ENCODE data around the gene ADCK1.
"Not testable (repeated sequence)": the region's sequence is repeated elsewhere in the genome, so short reads cannot be mapped to it uniquely, and the experiment has no call there.

Gene ADCK1

DNA sequence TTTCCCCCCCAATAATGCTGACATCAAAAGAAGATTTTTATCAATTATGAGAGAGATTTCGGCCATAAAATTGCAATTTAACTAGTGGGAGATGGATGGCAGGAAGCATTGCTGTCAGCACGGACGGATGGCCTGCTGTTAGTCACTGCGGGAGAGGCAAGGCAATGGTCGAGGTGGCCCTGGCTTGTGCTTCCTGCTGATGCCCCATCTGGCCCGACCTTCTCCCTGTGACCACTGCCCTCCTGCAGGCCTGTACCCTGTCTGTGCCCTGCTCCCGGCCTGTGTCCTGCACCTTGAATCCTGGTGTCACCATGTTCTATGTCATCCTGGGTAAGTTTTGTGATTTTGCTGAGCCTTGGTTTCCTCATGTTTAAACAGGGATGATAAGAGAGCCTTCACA is 67.6 kb downstream of the ADCK1 start:
- DNase-seq = no peak

DNA sequence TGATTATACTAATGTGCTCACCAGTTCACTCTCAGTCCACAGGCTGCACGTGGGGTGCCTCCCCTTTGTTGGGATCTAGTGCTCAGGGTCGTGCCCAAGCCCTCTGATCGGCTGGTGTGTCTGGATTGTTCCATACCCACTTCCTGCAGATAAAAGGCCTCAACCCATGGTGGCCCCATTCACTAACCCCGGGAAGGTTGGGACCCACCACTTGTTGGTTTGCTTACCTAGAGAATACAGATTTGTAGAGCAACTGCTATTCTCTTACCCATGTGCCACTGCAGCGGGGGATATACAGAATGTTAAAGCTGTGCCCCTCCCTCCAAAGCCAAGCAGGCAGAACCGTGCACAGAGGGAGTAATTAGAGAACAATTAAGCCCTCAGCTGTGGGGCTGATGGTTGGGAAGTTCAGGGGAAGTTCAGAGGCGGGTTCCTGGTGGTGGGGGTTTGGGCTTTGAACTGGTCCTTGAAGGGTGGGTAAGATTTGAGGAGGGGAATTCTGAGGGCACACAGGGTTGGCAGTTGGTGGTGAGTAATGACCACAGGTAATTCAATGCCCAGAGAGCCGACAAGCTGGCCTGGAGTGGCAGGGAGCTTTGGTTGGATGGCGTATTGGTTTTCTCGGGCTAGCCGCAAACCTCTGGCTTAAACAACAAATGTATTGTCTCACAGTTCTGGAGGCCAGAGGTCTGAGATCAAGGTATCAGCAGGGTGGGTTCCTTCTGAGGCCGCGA is 68.8 kb downstream of the ADCK1 start:
- no peak for DNase-seq

DNA sequence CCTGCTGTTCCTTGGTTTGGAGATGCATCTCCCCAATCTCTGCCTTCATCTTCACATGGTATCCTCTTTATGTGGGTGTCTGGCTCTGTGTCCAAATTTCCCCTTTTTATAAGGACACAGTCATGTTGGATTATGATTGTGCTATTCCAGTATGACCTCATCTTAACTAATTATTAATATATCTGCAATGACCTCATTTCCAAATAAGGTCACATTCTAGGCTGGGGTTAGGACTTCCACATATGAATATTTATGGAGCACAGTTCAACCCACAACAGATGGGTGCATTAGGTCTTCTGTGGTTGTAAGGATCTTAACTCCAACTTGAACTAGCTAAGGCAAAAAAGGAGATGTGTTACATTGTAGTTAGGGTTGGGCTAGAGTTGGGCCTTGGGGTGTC is 69.4 kb downstream of the ADCK1 start:
- no peak for DNase-seq

DNA sequence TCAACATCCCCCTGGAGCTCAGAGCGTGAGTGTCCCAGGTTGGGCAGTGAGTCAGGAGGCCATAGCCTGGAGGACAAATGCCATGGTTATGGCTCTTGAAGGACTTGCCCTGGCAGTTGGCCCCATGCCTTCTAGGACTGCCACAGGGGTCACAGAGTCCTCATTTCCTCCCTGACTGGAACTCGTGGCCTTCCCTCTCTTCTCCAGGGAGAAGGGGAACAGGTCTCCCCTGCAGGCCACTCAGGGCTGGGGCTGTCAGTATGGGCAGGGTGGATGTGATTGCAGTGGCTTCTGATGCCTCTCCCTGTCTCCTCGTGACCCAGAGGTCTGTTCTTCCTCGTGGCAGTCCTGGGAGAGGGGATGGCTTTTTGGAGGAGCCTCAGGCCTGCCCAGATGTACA is 70.7 kb downstream of the ADCK1 start:
- no peak for DNase-seq

DNA sequence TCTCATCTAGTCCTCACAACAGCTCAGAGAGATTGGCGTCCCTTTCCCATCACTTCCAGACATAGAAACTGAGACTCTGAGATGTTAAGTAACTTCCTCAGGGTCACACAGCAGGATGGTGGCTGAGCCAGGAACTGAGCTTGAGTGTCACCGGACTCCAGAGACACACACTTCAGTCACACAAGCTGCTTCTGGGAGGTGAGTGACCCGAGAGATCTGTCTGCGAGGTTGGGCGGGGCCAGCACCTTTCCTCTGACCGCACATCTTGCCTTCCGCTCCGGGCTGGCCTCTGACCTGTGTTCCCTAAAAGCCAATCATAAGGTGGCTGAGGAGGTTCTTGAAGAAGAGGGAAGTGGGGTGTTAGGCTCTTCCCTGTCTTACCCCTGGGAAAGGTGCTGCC is 72.2 kb downstream of the ADCK1 start:
- no peak for DNase-seq

DNA sequence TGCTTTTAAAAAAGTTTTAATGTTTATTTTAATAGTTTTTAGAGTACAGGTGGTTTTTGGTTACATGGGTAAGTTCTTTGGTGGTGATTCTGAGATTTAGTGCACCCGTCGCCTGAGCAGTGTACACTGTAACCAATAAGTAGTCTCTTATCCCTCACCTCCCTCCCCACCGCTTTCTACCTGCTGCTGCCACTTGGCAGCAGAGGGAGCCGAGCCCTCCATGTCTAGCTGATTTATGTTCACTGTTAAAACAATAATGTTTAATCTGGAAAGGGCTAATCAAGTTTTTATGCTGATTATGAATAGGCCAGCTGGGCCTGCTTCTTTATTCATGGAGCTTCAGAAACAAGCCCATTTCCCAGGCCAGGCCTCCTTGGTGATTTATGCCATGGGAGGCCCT is 73.1 kb downstream of the ADCK1 start:
- DNase-seq = no peak

DNA sequence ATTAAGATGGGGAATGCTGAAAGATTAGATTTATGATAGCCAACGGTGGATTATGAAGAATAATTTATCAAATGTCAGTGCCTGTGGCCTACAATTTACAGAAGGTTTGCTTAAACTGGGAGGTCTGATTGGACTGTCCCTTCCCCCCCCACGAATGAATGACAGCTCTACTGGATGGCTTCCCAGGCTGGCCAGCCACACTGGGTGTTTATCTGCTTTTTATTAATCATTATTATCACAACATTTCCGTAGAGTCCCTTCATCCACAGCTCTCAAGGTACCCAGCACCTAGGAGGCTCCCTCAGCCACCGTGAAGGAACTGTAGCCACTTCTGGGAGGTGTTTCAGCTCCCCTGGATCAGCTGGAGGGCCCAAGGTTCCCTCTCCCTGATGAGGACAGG is 78.9 kb downstream of the ADCK1 start:
- no peak for DNase-seq

DNA sequence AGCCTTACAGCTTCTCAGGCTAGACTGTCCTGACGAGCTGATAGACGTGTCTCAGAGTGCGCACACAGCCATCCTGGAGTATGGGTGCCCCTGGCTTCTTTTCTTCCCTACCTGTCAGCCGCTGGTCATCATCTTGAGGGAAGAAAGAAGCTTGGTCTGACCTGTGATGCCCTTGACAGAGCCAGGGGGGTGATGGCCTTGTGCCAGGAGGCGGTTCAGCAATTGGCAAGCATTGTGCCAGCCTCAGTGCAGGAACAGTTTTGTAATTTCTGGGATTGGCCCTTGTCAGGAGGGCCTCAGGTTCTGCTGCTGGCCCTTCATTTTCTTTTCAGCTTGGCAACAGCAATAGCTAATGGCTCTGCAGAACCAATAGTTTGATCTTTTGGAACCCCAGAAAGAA is 80.1 kb downstream of the ADCK1 start:
- no peak for DNase-seq

DNA sequence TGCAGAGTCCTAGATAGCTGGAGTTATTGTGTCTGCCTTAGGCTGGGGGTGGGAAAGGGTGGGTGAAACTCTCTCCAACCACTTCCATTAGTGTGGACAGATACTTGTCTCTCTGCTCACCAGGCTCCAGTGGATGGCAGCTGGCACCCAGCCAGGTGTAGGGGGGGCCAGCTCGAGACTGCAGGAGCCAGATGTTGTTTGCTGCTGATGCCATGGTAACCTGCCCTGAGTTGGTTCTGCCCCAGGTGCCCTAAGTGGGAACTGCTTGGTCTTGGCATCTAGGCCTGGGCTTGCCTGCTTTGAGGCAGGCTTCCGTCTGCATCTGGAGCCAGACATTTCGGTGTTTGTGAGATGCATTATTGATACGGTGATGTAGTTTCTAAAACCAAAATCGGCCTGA is 82.2 kb downstream of the ADCK1 start:
- peak; percentile 69 for DNase-seq

DNA sequence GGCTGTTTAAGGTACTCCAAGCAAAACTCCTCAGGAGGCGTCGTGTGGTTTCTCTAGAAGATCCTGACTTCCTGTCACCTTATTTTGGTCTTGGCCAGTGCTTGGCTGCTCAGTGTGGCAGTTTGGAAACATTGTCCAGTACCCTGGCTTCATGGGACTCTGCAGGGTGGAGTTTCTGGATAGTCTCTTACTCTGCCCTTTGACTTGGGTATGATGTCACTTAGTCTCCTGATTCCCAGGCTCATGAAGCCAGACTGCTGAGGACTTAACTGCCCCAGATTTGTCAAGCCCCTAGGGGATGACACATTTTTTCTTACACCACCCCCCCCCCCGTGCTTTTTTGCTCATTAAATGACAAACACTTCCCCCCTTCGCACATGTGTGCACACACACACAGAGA is 82.7 kb downstream of the ADCK1 start:
- no peak for DNase-seq

DNA sequence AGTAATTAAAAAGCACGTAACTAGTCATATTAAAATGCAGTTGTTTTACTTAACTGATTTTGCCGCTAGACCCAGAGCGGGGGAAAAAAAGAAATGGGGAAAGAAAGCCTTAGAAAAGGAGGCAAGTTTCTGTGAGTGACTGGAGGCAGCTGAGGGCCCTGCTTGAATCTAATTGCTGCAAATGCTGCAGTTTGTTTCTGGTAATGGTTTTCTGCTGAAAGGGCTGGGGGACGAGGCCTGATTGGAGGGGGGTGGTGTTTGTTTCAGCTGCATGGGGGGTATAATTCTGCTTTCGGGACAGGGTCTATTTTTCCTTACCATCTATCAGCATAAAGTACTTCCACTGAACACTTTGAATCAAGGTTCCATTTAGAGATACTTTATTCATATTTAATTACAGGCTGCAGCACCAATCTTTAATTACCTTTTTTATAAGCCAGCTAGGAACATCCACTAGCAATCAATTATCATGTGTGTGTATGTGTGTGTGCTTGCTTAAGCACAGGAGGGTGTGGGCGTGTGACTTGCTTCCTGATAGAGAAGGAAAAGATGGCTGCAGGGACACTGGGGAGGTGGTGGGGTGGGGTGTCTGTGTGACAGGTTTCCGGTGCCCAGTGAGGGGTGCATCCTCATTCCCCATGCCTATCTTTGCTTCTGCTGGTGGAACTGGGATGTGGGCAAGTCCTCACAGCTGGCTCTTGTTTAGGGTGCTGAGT is 83.4 kb downstream of the ADCK1 start:
- DNase-seq = no peak

DNA sequence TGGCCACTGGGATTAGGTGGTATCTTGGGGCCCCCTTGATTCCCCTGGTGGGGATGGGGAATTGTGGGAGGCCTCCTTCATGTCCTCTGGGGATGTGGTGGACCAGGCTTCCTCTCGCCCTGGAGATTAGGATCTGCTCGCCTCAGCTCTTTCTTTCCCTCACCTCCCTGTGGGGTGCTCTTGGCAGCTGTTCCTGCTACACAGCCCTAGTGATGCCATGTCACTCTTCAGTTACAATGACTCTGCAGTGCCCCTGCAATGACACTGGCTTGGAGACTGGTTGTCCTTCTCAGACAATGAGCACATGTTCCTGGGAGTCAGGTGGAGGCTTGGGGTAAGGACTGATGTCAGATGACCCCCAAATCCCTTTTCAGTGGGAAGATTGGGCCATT is 83.9 kb downstream of the ADCK1 start:
- DNase-seq = no peak

DNA sequence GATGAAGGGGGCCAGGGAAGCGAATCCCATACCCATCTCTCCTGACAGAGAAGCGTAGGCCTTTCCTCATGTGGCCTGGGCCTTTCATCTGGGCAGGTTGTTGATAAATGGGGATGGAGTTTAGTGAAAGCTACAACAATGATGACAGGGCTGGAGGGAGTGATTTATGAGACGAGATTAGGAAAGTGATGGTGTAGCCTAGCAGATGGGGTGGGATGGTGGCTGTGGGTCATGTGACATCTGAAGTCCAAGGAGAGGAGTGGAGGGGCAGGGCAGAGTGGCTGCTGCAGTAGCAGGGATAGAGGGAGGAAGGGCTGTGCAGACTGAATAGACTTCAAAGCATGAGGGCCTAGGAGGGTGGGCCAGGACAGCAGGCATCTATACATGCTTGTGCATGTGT is 85.5 kb downstream of the ADCK1 start:
- no peak for DNase-seq

DNA sequence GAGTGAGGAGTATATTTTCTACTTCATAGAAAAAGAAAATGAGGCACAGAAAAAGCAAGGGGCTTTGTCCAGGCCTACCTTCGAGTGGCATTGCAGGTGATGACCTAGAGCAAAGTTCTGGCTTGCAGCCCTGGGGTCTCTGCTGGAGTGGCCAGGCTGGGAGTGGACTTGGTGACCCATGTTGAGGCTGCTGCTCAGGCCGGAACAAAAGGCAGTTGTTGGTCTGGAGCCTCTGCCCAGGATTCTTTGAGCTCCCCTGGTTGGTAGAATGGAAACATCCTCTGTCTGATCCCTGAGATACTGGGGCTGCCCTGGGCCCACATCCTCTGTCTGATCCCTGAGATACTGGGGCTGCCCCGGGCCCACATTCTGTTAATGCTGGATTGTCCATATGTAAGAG is 86.1 kb downstream of the ADCK1 start:
- no peak for DNase-seq

DNA sequence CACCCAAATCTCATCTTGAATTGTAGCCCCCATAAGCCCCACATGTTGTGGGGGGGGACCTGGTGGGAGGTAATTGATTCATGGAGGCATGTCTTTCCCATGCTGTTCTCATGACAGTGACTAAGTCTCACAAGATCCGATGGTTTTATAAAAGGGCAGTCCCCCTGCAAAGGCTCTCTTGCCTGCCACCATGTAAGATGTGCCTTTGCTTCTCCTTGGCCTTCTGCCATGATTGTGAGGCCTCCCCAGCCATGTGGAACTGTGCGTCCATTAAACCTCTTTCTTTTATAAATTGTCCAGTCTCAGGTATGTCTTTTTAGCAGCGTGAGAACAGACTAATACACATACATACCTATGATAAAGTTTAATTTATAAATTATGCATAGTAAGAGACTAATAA is 89.0 kb downstream of the ADCK1 start:
- DNase-seq = not testable (repeated sequence)

DNA sequence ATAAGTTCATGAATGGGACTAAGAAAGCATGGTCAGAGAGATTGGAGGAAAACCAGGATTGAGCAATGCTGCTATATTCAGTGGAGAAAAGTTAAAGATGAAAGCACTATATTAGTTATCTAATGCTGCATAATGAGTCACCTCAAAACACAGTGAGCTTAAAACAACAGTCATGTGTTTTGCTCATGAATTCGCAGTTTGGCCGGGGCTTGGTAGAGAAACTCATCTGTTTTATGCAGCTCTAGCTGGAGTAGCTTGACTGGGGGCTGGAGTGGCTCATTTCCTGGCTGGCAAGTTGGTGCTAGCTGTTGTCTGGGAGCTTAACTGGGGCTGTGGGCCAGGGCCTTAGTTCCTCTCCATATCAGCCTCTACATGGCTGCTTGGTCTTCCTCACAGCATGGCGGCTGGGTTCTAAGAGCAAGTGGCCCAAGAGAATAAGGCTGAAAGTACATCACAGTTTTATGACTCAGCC is 90.1 kb downstream of the ADCK1 start:
- no peak for DNase-seq

DNA sequence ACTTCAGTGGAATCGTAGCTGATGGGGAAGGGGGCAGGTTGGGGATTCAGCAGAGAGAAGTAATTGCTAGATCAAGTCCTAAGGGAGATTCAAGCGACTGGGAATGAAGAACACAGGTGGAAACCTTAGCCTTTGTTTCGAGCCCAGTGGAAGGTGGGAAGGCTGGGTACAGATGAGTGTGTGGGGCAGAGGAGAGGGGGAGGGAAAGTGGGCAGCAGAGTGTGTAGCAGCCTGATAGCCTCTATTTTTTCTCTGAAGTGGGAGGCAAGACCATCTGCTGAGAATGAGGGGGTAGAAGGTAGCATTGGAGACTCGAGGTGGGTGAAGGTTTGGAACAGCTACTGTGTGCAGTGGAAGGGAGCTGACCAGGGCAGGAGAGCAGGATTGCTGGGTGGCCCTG is 91.0 kb downstream of the ADCK1 start:
- no peak for DNase-seq

DNA sequence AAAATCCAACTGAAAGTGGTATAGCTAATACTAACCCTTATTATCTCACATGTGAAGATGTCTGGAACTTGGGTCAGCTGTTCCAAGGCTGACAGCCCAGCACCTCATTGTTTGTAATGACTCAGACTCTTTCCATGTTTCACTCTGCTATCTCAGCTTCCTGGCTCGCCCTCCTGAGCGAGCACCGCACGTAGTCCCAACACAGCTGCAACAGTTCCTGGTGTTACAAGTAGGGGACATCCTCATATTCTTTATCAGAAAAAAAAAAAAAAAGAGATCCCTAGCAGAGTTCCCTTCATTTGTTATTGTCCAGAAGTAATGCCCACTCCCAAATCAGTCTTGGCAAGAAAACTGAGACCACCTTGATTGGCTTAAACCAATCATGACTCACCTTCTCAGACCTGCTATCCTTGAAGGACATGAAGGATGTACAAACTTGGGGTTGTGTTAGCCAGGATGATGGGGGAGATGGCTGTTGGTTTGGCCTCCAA is 92.5 kb downstream of the ADCK1 start:
- no peak for DNase-seq

DNA sequence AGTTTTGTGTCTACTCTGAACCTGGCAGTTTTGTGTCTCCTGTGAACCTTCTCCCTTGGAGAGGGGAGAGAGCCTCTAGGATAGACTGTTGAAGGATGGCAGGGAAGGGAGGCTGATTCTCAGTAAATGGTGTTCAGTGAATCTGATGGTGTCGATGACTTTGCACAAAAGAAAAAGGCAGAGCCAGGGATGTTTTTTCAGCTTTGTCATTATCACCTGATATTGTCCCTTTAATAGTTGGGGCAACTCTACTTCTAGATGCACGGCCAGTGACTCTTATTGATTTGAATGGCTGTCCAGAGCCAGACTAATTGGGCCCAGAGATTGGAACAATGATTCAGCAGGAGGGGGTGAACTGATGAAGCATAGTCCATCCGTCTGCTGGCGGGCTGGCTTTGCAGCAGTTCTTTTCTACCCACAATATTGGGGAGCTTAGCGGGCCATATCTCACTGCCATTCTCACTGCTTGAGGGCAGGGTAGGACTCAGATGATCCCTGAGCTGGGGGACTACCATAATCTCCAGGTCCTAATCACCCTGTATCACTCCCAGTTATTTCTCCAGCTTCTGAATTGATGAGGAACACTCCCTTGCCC is 93.1 kb downstream of the ADCK1 start:
- DNase-seq = no peak

DNA sequence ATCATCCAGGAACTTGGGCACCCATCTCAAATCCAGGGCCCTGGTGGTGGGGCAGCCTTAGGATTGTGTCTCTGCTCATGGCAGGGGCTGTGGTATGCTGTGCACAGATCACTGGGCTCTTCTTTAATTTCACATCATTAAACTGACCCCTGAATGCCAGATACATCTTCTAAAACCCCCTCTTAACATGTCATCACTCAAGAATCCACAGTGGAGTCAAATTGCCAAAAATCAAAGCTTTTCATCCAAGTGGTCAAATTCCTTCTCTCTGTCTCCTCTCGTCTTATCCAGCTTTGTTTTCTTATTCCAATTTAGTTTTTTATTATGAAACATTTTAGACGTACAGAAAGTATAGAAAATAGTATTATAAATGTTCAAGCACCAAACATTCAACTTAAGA is 97.5 kb downstream of the ADCK1 start:
- no peak for DNase-seq

DNA sequence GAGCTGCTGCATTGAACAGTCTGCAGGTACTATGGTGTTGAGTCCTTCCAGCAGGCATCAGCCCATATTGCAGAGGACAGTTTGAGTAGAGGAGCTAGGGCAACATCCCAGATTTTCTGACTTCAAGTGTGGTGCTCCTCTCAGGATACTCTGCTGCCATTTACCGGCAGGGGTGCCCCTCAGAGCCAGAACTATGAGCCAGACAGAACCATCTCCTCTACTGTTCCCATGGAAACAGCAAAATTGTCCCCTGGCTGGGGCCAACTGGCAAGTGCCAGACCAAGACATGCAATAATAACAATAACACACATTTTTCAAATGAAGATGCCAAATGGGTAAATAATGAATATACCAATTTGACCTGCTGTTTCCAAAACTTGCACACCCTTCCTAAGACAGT is 102.9 kb downstream of the ADCK1 start:
- DNase-seq = no peak

DNA sequence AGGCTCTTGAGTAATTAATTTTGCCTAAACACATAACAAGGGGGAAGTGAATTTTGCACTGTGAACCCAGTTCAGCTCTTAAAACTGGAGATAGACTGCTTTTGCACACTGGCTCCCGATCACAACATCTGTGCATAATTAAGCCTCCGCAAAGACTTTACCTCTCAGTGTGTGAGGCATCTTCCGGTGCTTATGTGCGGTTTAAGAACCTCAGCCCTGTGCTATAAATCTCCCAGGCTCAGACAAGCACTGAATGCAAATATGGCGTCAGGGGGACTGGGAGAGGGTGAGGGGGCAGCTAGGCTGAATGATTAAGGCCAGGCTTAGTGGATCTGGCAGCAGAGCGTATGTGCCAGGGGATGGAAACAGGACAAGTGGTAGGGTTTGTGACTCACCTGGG is 103.3 kb downstream of the ADCK1 start:
- DNase-seq = no peak

DNA sequence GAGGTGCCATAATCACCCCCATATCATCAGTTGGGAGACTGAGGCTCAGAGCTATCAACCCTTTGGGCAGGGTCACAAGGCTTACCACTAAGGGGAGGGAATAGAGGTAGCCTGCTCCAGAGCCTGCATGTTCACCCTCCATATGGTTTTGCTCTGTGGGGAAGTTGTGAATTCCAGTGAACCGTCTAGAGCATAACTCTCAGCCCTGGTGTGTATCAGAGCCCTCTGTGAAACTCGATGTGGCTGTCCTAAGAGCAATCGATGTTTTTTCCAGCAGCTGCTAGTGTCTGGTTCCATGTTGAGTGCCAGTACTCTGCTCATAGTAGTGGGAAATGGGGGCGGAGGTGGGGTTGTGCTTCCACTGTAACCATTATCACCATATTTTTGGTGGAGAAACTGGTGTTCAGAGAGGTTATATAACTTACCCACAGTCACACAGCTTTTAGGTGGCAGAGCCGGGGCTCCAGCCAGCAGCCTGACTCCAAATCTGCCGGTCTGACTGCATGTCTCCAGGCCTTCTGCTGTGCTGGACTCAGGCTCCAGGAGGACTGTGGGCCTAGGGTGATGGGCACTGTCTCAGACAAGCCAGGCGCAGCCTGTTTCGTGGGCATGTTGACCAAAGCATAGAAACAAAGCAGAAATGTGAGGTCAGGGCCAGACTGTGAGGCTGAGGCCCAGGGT is 104.2 kb downstream of the ADCK1 start:
- DNase-seq = no peak

DNA sequence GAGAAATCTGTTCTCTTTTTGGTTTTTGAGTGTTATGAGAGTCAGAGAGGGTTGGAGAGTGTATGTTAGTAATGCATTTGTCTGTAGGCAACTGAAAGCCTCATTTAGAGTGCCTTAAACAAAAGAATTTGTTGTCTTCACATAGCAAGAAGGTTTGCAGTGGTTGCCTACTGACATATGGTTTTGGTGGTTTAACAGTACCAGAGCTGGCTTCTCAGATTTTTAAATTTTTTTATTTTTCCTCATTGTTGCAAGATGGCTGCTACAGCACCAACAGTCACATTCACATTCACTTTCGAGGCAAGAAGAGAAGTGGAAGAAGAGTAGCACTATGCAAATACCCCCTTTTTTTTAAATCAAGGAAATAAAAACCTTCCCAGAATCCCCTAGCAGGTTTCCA is 106.5 kb downstream of the ADCK1 start:
- no peak for DNase-seq
